Ovary (tissue), 9 donors: ENCODE data around the gene F7. TPM values are rescaled to one million over a fixed set of nuclear protein-coding genes. Genes with fewer than 3 reads are reported as not detected.

ENCODE experiments used
- DNase-seq, 5 donors: peaks; one replicate each; pipeline ENCODE4 v3.0.0-alpha.2; 2019 to 2020
- H3K27ac ChIP-seq, 2 donors: fragments of 200-600 bp; one replicate each; pipeline versions ENCODE4 v1.5.1 to v1.8.0; 2019 to 2022
- H3K27me3 ChIP-seq: fragments of 200-600 bp; one replicate; pipeline ENCODE4 v1.8.0; 2022
- H3K36me3 ChIP-seq: fragments of 200-600 bp; sonication (generic); one replicate; pipeline ENCODE4 v1.5.1; 2019
- H3K4me1 ChIP-seq: one replicate; pipeline ENCODE4 v1.8.1; 2013; ENCODE audit warnings: mild to moderate bottlenecking, moderate library complexity; ENCODE audit not compliant: insufficient read depth
- H3K4me3 ChIP-seq: fragments of 200-600 bp; sonication (generic); one replicate; pipeline ENCODE4 v1.5.1; 2017
- H3K9me3 ChIP-seq, 2 donors: fragments of 200-600 bp in 1 of 2; sonication (generic) in 1 of 2; one replicate each; pipeline versions ENCODE4 v1.5.1 to v1.8.1; 2013 to 2019; ENCODE audit warnings: mild to moderate bottlenecking in 1 of 2, moderate library complexity in 1 of 2
- CTCF ChIP-seq, 3 donors: fragments of 450-650 bp in 2 of 3; fragments of 200-600 bp in 1 of 3; IDR thresholded peaks; one replicate each; pipeline versions ENCODE4 v1.5.1 to v1.8.0; 2016 to 2022; ENCODE audit warnings: antibody characterized with exemption in 3 of 3, mild to moderate bottlenecking in 1 of 3
- EP300 ChIP-seq: sonication (generic); formaldehyde crosslinking; IDR thresholded peaks from one replicate; pipeline ENCODE4 v1.6.1; 2017; ENCODE audit warnings: antibody characterized with exemption
- POLR2A ChIP-seq: fragments of 450-650 bp; IDR thresholded peaks from one replicate; pipeline ENCODE4 v1.6.1; 2017; ENCODE audit warnings: antibody characterized with exemption, mild to moderate bottlenecking, moderate library complexity
- WGBS, 3 donors: extraction: QIAGEN DNeasy Blood & Tissue Kit in 1 of 3; methylation state at CpG; one replicate each; pipeline versions ENCODE4 v1.1.5 to v1.1.7; 2013 to 2017; 5-methylcytosine and 5-hydroxymethylcytosine counted together
- intact Hi-C, 4 donors: fragments of 100-400 bp; cut with DNase I; formaldehyde crosslinking; loops; one replicate each; pipeline versions ENCODE4 v1.11.0 to v1.15.1; 2022 to 2023
- polyA plus RNA-seq, 2 donors: library from polyadenylated mRNA; stranded (reverse); fragments of 200-250 nt in 1 of 2; fragments of 350-450 nt in 1 of 2; fragmentation: Illumina TruSeq in 1 of 2; extraction: RNeasy Lipid Tissue Mini Kit (QIAGEN cat#74804) in 1 of 2; gene quantifications; one replicate each; pipeline ENCODE4 v1.2.3, GENCODE V29; 2013 to 2014
- total RNA-seq, 7 donors: library from RNA; depleted of rRNA in 2 of 7; stranded (reverse); fragments of >200 nt in 2 of 7; fragmentation: NEBNext Ultra II Directional in 3 of 7; extraction: Animal tissue kit (Norgen Biotek cat#: 25700) in 3 of 7; gene quantifications; one replicate each; pipeline versions ENCODE4 v1.1.0 to v1.2.4, GENCODE V29; 2016 to 2023
- donor health status: DM: no; HTN: no; CAD: no; lungs with moderate emphysema.
- donor health status: DM: no; HTN: no; CAD: no.
- donor health status: Bipolar disorder and iron deficiency.
- donor health status: DM: yes; HTN: yes; CAD: no.
- donor health status: DM: no; HTN: no; CAD: no.
- donor health status: DM: yes; HTN: yes; CAD: no.

Gene F7
- total and polyA plus RNA-seq, 9 donors = 0.11 to 2.1 (median 0.35) TPM; not detected in 2

- Histone ChIP-seq H3K36me3 (no peaks in the 10 kb centered on the region), H3K4me3 (peak overlapping the region; percentile 38), H3K4me1 (peaks cover 5% of the 10 kb centered on the region), H3K27me3 (no peaks in the 10 kb centered on the region), H3K9me3 (no peaks in the 10 kb centered on the region), H3K27ac (peak overlapping the region; percentile 51 to 71)
- WGBS, 3 donors = 6 to 7% (median 7%) methylated on average over 45 to 60 of the region's 60 CpGs
- DNase-seq = peak; percentile 58 to 78 (median 72)
- intact Hi-C loops = loop anchor here in 1 of 4 donors (10.0 kb wide), 2 partner anchors 52 to 212 kb away; partner anchors contain the start of genes CUL4A, GRTP1 and PCID2
- TF ChIP-seq CTCF (IDR thresholded peaks at IDR 0.05) (no peak), EP300 (no peak)
Measured at GRCh38 chr13:113152984-113153809, 47.6 kb downstream of the F7 start.

- H3K4me1 ChIP-seq = peaks cover 5% of the 10 kb centered on the region
Measured at GRCh38 chr13:113153810-113154748, 48.5 kb downstream of the F7 start.

GRCh38 chr13:113155201-113155600 is 49.6 kb downstream of the F7 start:
- Histone ChIP-seq H3K27ac (no peak overlapping the region), H3K27me3 (no peaks in the 10 kb centered on the region), H3K9me3 (no peaks in the 10 kb centered on the region), H3K4me1 (peaks cover 5% of the 10 kb centered on the region), H3K4me3 (no peak overlapping the region), H3K36me3 (no peaks in the 10 kb centered on the region)
- TF ChIP-seq POLR2A (no peak), EP300 (no peak), CTCF (IDR thresholded peaks at IDR 0.05) (no peak)
- 68 to 78% (median 71%) methylated on average over 3 of the region's 3 CpGs for WGBS, 3 donors
- intact Hi-C loops = loop anchor here in 1 of 4 donors (10.0 kb wide), 2 partner anchors 50 to 210 kb away; partner anchors contain the start of genes CUL4A, GRTP1 and PCID2
- no peak for DNase-seq

More at GRCh38 chr13:113153810-113154748, 48.5 kb downstream of the F7 start:
- intact Hi-C loops = loop anchor here in 1 of 4 donors (10.0 kb wide), 2 partner anchors 51 to 211 kb away; partner anchors contain the start of genes CUL4A, GRTP1 and PCID2
- WGBS, 3 donors = 3 to 7% (median 3%) methylated on average over 25 to 42 of the region's 76 CpGs
- H3K9me3 ChIP-seq = no peaks in the 10 kb centered on the region
- TF ChIP-seq POLR2A = peak; percentile 65
- TF ChIP-seq EP300 = no peak
- TF ChIP-seq CTCF (IDR thresholded peaks at IDR 0.05) = no peak
- H3K27ac ChIP-seq = peak overlapping the region; percentile 57 to 71
- H3K36me3 ChIP-seq = no peaks in the 10 kb centered on the region
- peak; percentile 83 to 91 (median 86) for DNase-seq
- no peaks in the 10 kb centered on the region for H3K27me3 ChIP-seq
- H3K4me3 ChIP-seq = peak overlapping the region; percentile 38
